Measurements from ENCODE around the gene SLC25A26. TPM values are rescaled to one million over a fixed set of nuclear protein-coding genes. Genes with fewer than 3 reads are reported as not detected.

Gene SLC25A26
- total and polyA plus RNA-seq, 2 of the 13 experiments (the other 11 are each of a cell fraction or from before 2014, with no cell fraction given): 23.1 to 32.7 TPM

- no peak for TF ChIP-seq ZBTB46 (CRISPR knock-in tag; IDR thresholded peaks at IDR 0.05; ENCODE audit: borderline replicate concordance)
- no peak for TF ChIP-seq ATF4 (CRISPR knock-in tag; IDR thresholded peaks at IDR 0.05)
- no peak; the same call in 1 of the 2 replicates for TF ChIP-seq THAP9 (CRISPR knock-in tag; IDR thresholded peaks at IDR 0.05; ENCODE audit: borderline replicate concordance)
- TF ChIP-seq PAWR (CRISPR knock-in tag; IDR thresholded peaks at IDR 0.05; ENCODE audit: borderline replicate concordance): no peak
- no peak for TF ChIP-seq RFX1 (IDR thresholded peaks at IDR 0.05)
- no peak for TF ChIP-seq MATR3 (CRISPR knock-in tag; IDR thresholded peaks at IDR 0.05)
- peak; percentile 33; the same call in 1 of the 2 replicates for TF ChIP-seq MTERF4 (CRISPR knock-in tag; IDR thresholded peaks at IDR 0.05)
- no peak for TF ChIP-seq MYPOP (CRISPR knock-in tag; IDR thresholded peaks at IDR 0.05)
- no peak for TF ChIP-seq ATF7 (IDR thresholded peaks at IDR 0.05)
- no peak for TF ChIP-seq ATF7 (CRISPR knock-in tag; IDR thresholded peaks at IDR 0.05)
- TF ChIP-seq MXI1 (IDR thresholded peaks at IDR 0.05; ENCODE audit: borderline replicate concordance, low read depth, low read length): no peak
- 0 out of 2 replicates have a peak, but pooled peaks have one; percentile 40 for TF ChIP-seq MIXL1 (CRISPR knock-in tag; IDR thresholded peaks at IDR 0.05)
- no peak for TF ChIP-seq HOXA9 (CRISPR knock-in tag; IDR thresholded peaks at IDR 0.05; ENCODE audit: borderline replicate concordance)
- no peak for TF ChIP-seq ZNF251 (CRISPR knock-in tag; IDR thresholded peaks at IDR 0.05)
- TF ChIP-seq ZNF772 (CRISPR knock-in tag; IDR thresholded peaks at IDR 0.05): no peak
- TF ChIP-seq KDM5A (IDR thresholded peaks at IDR 0.05; ENCODE audit: borderline replicate concordance, low read length): no peak
- TF ChIP-seq ZNF773 (CRISPR knock-in tag; IDR thresholded peaks at IDR 0.05; ENCODE audit: borderline replicate concordance): no peak
- no peak for TF ChIP-seq KMT2A (CRISPR knock-in tag; IDR thresholded peaks at IDR 0.05)
- no peak for TF ChIP-seq MLLT10 (CRISPR knock-in tag; IDR thresholded peaks at IDR 0.05)
- TF ChIP-seq IRF9 (CRISPR knock-in tag; IDR thresholded peaks at IDR 0.05; ENCODE audit: borderline replicate concordance): no peak
Observed at GRCh38 chr3:66407611-66408218, 186.9 kb downstream of the SLC25A26 start (continued).
